SK-N-SH treated with all-trans-retinoic acid at 6 μM for 48 hours (cell line): ENCODE results near the gene GOLPH3.
"Not testable (repeated sequence)": the region's sequence is repeated elsewhere in the genome, so short reads cannot be mapped to it uniquely, and the experiment has no call there.

Source experiments
- ATAC-seq: fragments of 200-7000 bp; cut with Tn5 transposase; 3 replicates; pipeline ENCODE4 v1.9.1; 2020; ENCODE audit warnings: mild to moderate bottlenecking, moderate library complexity
- ARNTL ChIP-seq: fragments of 450-650 bp; formaldehyde crosslinking; IDR thresholded peaks from 2 replicates; pipeline ENCODE4 v1.5.0; 2020; ENCODE audit warnings: low read depth, mild to moderate bottlenecking, moderate library complexity, borderline replicate concordance
- BACH2 ChIP-seq: fragments of 250-450 bp; sonication (Bioruptor Pico); IDR thresholded peaks from 2 replicates; pipeline ENCODE4 v1.9.0; 2021; ENCODE audit warnings: mild to moderate bottlenecking, borderline replicate concordance
- CSDC2 ChIP-seq: fragments of 250-450 bp; sonication (Bioruptor Pico); IDR thresholded peaks from 2 replicates; pipeline ENCODE4 v1.5.0; 2020; ENCODE audit warnings: mild to moderate bottlenecking, moderate library complexity
- ESRRG ChIP-seq: fragments of 250-450 bp; sonication (Bioruptor Pico); IDR thresholded peaks from 2 replicates; pipeline ENCODE4 v1.6.1; 2021; ENCODE audit warnings: mild to moderate bottlenecking
- ISL1 ChIP-seq: fragments of 250-450 bp; sonication (Bioruptor Pico); IDR thresholded peaks from 2 replicates; pipeline ENCODE4 v2.1.2; 2022; ENCODE audit warnings: mild to moderate bottlenecking, moderate library complexity
- OSR1 ChIP-seq: fragments of 250-450 bp; sonication (Bioruptor Pico); IDR thresholded peaks from 2 replicates; pipeline ENCODE4 v1.8.0; 2022; ENCODE audit warnings: moderate library complexity, mild to moderate bottlenecking, inconsistent platforms
- PPARA ChIP-seq: fragments of 250-450 bp; sonication (Bioruptor Pico); IDR thresholded peaks from 2 replicates; pipeline ENCODE4 v1.5.0; 2020; ENCODE audit warnings: mild to moderate bottlenecking, borderline replicate concordance
- RARB ChIP-seq: fragments of 250-450 bp; sonication (Bioruptor Pico); IDR thresholded peaks from 2 replicates; pipeline ENCODE4 v1.8.0; 2021; ENCODE audit warnings: mild to moderate bottlenecking, moderate library complexity
- TCF4 ChIP-seq: fragments of 250-450 bp; sonication (Bioruptor Pico); IDR thresholded peaks from 2 replicates; pipeline ENCODE4 v1.8.0; 2021; ENCODE audit warnings: mild to moderate bottlenecking, moderate library complexity, borderline replicate concordance
- TOX ChIP-seq: fragments of 250-450 bp; sonication (Bioruptor Pico); IDR thresholded peaks from 2 replicates; pipeline ENCODE4 v1.8.0; 2021; ENCODE audit warnings: mild to moderate bottlenecking, moderate library complexity, borderline replicate concordance
- ZC3H10 ChIP-seq: fragments of 250-450 bp; sonication (Bioruptor Pico); IDR thresholded peaks from 2 replicates; pipeline ENCODE4 v1.5.1; 2021; ENCODE audit warnings: mild to moderate bottlenecking, moderate library complexity
- ZFP3 ChIP-seq: fragments of 250-450 bp; sonication (Bioruptor Pico); IDR thresholded peaks from 2 replicates; pipeline ENCODE4 v1.5.0; 2020; ENCODE audit warnings: mild to moderate bottlenecking, moderate library complexity
- ZFP30 ChIP-seq: fragments of 450-650 bp; formaldehyde crosslinking; IDR thresholded peaks from 2 replicates; pipeline ENCODE4 v1.5.0; 2022; ENCODE audit warnings: mild to moderate bottlenecking, moderate library complexity
- ZNF565 ChIP-seq: fragments of 450-650 bp; formaldehyde crosslinking; conservative IDR thresholded peaks from 2 replicates; pipeline ENCODE4 v1.5.0; 2020; ENCODE audit warnings: low read depth, mild to moderate bottlenecking, moderate library complexity
- ZNF70 ChIP-seq: fragments of 450-650 bp; formaldehyde crosslinking; IDR thresholded peaks from 2 replicates; pipeline ENCODE4 v1.5.0; 2020; ENCODE audit warnings: mild to moderate bottlenecking, moderate library complexity
- ZNF8 ChIP-seq: fragments of 450-650 bp; formaldehyde crosslinking; IDR thresholded peaks from 2 replicates; pipeline ENCODE4 v1.5.0; 2020; ENCODE audit warnings: mild to moderate bottlenecking, moderate library complexity
- TF ChIP-seq, protein P1 (sequence below): fragments of 250-450 bp; sonication (Bioruptor Pico); IDR thresholded peaks from 2 replicates; pipeline ENCODE4 v1.8.0; 2021; ENCODE audit warnings: low read depth, mild to moderate bottlenecking, moderate library complexity, borderline replicate concordance
- TF ChIP-seq, protein P2 (sequence below): fragments of 250-450 bp; sonication (Bioruptor Pico); IDR thresholded peaks from 2 replicates; pipeline ENCODE4 v1.5.1; 2020; ENCODE audit warnings: low read depth, mild to moderate bottlenecking, moderate library complexity
- TF ChIP-seq, protein P3 (sequence below): fragments of 250-450 bp; sonication (Bioruptor Pico); IDR thresholded peaks from 2 replicates; pipeline ENCODE4 v1.5.0; 2020; ENCODE audit warnings: mild to moderate bottlenecking, moderate library complexity
- TF ChIP-seq, protein P4 (sequence below): fragments of 250-450 bp; sonication (Bioruptor Pico); IDR thresholded peaks from 2 replicates; pipeline ENCODE4 v1.5.1; 2021; ENCODE audit warnings: mild to moderate bottlenecking, moderate library complexity

GOLPH3 gene

GRCh38 chr5:32126691-32127090 is 47.4 kb downstream of the GOLPH3 start (continued):
- TF ChIP-seq, protein P1, sequence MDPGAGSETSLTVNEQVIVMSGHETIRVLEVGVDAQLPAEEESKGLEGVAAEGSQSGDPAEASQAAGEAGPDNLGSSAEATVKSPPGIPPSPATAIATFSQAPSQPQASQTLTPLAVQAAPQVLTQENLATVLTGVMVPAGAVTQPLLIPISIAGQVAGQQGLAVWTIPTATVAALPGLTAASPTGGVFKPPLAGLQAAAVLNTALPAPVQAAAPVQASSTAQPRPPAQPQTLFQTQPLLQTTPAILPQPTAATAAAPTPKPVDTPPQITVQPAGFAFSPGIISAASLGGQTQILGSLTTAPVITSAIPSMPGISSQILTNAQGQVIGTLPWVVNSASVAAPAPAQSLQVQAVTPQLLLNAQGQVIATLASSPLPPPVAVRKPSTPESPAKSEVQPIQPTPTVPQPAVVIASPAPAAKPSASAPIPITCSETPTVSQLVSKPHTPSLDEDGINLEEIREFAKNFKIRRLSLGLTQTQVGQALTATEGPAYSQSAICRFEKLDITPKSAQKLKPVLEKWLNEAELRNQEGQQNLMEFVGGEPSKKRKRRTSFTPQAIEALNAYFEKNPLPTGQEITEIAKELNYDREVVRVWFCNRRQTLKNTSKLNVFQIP (CRISPR knock-in tag): no peak
- no peak for TF ChIP-seq ZNF8 (CRISPR knock-in tag)
- TF ChIP-seq PPARA: no peak
- TF ChIP-seq RARB (CRISPR knock-in tag): no peak
- TF ChIP-seq, protein P2, sequence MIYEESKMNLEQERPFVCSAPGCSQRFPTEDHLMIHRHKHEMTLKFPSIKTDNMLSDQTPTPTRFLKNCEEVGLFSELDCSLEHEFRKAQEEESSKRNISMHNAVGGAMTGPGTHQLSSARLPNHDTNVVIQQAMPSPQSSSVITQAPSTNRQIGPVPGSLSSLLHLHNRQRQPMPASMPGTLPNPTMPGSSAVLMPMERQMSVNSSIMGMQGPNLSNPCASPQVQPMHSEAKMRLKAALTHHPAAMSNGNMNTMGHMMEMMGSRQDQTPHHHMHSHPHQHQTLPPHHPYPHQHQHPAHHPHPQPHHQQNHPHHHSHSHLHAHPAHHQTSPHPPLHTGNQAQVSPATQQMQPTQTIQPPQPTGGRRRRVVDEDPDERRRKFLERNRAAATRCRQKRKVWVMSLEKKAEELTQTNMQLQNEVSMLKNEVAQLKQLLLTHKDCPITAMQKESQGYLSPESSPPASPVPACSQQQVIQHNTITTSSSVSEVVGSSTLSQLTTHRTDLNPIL (CRISPR knock-in tag): no peak
- TF ChIP-seq CSDC2 (CRISPR knock-in tag): no peak
- TF ChIP-seq ARNTL (CRISPR knock-in tag): no peak
- TF ChIP-seq ZFP30: no peak
- TF ChIP-seq ESRRG (CRISPR knock-in tag): no peak

- no peak for ATAC-seq
- TF ChIP-seq ZNF565 (CRISPR knock-in tag): no peak
- TF ChIP-seq ISL1 (CRISPR knock-in tag): no peak
- no peak for TF ChIP-seq ZNF8 (CRISPR knock-in tag)
- TF ChIP-seq ZC3H10 (CRISPR knock-in tag): no peak
- no peak for TF ChIP-seq OSR1 (CRISPR knock-in tag)
Observed at GRCh38 chr5:32123889-32124676, 50.0 kb downstream of the GOLPH3 start.

DNA sequence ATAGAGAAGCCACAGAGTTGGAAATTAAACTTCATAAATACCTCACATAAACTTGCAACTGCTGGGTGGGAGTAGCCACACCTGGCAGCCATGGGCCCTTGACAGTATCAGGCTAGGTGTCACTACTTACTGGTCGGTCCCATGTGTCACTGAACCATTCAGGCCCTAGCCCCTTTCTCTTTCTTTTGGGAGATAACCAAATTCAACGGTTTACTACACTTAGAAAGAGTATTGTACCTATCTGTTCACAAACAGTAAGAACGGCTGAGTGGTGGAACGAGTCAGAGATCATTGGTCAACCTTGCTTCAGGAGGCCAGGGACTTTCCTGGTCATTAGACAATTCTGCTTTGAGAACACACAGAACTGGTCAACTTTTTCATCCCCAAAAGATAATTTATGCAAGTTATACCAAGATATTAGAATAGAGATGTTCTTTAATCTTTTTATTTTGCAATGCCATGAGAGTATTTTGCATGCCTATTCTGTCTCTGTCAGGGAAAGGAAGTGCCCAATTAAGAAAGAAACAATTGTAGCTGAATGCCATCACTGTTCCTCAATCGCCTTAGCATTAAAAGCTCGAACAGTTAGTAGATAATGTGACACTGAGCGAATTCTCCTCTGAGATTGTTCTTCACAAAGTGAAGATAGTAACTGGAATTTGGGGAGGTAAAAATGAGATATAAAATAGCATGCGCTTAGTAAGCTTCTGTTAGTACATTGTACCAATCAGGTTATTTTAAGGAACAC is 50.9 kb downstream of the GOLPH3 start:
- no peak for ATAC-seq

GRCh38 chr5:32118922-32119321 is 55.2 kb downstream of the GOLPH3 start:
- ATAC-seq: not testable (repeated sequence)

More for the DNA sequence above, 50.9 kb downstream of the GOLPH3 start:
- TF ChIP-seq ZFP3 (CRISPR knock-in tag) (no peak), ZNF8 (CRISPR knock-in tag) (no peak), ZNF565 (CRISPR knock-in tag) (no peak), ZFP30 (no peak), ARNTL (CRISPR knock-in tag) (no peak), RARB (CRISPR knock-in tag) (no peak), CSDC2 (CRISPR knock-in tag) (no peak), ZC3H10 (CRISPR knock-in tag) (no peak), ISL1 (CRISPR knock-in tag) (no peak), ZNF70 (CRISPR knock-in tag) (no peak), PPARA (no peak), TOX (CRISPR knock-in tag) (no peak), TCF4 (CRISPR knock-in tag) (no peak), BACH2 (CRISPR knock-in tag) (no peak)
- TF ChIP-seq, protein P1 (CRISPR knock-in tag): no peak
- TF ChIP-seq, protein P2 (CRISPR knock-in tag): no peak
- TF ChIP-seq, protein P3, sequence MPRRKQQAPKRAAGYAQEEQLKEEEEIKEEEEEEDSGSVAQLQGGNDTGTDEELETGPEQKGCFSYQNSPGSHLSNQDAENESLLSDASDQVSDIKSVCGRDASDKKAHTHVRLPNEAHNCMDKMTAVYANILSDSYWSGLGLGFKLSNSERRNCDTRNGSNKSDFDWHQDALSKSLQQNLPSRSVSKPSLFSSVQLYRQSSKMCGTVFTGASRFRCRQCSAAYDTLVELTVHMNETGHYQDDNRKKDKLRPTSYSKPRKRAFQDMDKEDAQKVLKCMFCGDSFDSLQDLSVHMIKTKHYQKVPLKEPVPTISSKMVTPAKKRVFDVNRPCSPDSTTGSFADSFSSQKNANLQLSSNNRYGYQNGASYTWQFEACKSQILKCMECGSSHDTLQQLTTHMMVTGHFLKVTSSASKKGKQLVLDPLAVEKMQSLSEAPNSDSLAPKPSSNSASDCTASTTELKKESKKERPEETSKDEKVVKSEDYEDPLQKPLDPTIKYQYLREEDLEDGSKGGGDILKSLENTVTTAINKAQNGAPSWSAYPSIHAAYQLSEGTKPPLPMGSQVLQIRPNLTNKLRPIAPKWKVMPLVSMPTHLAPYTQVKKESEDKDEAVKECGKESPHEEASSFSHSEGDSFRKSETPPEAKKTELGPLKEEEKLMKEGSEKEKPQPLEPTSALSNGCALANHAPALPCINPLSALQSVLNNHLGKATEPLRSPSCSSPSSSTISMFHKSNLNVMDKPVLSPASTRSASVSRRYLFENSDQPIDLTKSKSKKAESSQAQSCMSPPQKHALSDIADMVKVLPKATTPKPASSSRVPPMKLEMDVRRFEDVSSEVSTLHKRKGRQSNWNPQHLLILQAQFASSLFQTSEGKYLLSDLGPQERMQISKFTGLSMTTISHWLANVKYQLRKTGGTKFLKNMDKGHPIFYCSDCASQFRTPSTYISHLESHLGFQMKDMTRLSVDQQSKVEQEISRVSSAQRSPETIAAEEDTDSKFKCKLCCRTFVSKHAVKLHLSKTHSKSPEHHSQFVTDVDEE (CRISPR knock-in tag): no peak
- TF ChIP-seq, protein P4, sequence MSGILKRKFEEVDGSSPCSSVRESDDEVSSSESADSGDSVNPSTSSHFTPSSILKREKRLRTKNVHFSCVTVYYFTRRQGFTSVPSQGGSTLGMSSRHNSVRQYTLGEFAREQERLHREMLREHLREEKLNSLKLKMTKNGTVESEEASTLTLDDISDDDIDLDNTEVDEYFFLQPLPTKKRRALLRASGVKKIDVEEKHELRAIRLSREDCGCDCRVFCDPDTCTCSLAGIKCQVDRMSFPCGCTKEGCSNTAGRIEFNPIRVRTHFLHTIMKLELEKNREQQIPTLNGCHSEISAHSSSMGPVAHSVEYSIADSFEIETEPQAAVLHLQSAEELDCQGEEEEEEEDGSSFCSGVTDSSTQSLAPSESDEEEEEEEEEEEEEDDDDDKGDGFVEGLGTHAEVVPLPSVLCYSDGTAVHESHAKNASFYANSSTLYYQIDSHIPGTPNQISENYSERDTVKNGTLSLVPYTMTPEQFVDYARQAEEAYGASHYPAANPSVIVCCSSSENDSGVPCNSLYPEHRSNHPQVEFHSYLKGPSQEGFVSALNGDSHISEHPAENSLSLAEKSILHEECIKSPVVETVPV (CRISPR knock-in tag): no peak
